H1 (cell line): ENCODE data around the gene ZNF677. TPM values are rescaled to one million over a fixed set of nuclear protein-coding genes. Genes with fewer than 3 reads are reported as not detected.
"Not testable (repeated sequence)": the region's sequence is repeated elsewhere in the genome, so short reads cannot be mapped to it uniquely, and the experiment has no call there.

Experiments
- CTCF ChIA-PET: fragments of 300-600 bp; sonication (Branson Sonifier 250); formaldehyde crosslinking; loops from one replicate; lab custom pipeline; 2021; ENCODE audit not compliant: partially characterized antibody; lab: Charles Lee
- POLR2A ChIA-PET: fragments of 300-600 bp; sonication (Branson Sonifier 250); formaldehyde crosslinking; loops from one replicate; lab custom pipeline; 2021; ENCODE audit warnings: inconsistent platforms; ENCODE audit not compliant: partially characterized antibody; lab: Charles Lee
- DNase-seq, 2 experiments: peaks; one replicate each; pipeline versions ENCODE4 v3.0.0 to v3.0.0-alpha.2; 2010 to 2022; ENCODE audit warnings: low spot score in 2 of 2, low read depth in 1 of 2, mixed read lengths in 1 of 2
- FAIRE-seq: peaks from 2 replicates; lab custom pipeline; 2011; peaks lifted over from hg19 to GRCh38; lab: Jason Lieb, UNC
- H2AFZ ChIP-seq: 2 replicates; pipeline ENCODE4 v1.8.1; 2012; ENCODE audit warnings: low read length, inconsistent platforms
- H2AK5ac ChIP-seq: 2 replicates; pipeline ENCODE4 v1.6.1; 2013; ENCODE audit warnings: low read depth, low read length
- H2BK120ac ChIP-seq: replicated peaks from 2 replicates; pipeline ENCODE3; 2013; ENCODE audit warnings: low read depth, low read length, inconsistent platforms
- H2BK12ac ChIP-seq: 2 replicates; pipeline ENCODE4 v1.6.1; 2013; ENCODE audit warnings: low read depth, low read length
- H2BK15ac ChIP-seq: 2 replicates; pipeline ENCODE4 v1.6.1; 2013; ENCODE audit warnings: low read length
- H2BK20ac ChIP-seq: 2 replicates; pipeline ENCODE4 v1.6.1; 2013; ENCODE audit warnings: low read length
- H2BK5ac ChIP-seq: 2 replicates; pipeline ENCODE4 v1.6.1; 2013; ENCODE audit warnings: low read depth, low read length
- H3K14ac ChIP-seq: 2 replicates; pipeline ENCODE4 v1.6.1; 2013; ENCODE audit warnings: inconsistent platforms; ENCODE audit not compliant: insufficient read length
- H3K18ac ChIP-seq: 2 replicates; pipeline ENCODE4 v1.6.1; 2013; ENCODE audit warnings: low read length; ENCODE audit errors: extremely low read depth
- H3K23ac ChIP-seq: 2 replicates; pipeline ENCODE4 v1.6.1; 2013; ENCODE audit warnings: inconsistent platforms; ENCODE audit not compliant: insufficient read length
- H3K23me2 ChIP-seq: 2 replicates; pipeline ENCODE4 v1.6.1; 2013; ENCODE audit warnings: low read depth, low read length
- H3K27ac ChIP-seq: 2 replicates; pipeline ENCODE4 v1.6.1; 2011; ENCODE audit warnings: low read depth, low read length, inconsistent platforms
- H3K27me3 ChIP-seq, 4 experiments: replicated peaks in 1 of 4; 1 replicate in 1 of 4; 2 replicates in 3 of 4; pipeline versions ENCODE4 v1.6.1 to v1.8.1; 2011 to 2013; ENCODE audit warnings: low read length in 3 of 4, mild to moderate bottlenecking in 3 of 4, inconsistent platforms in 2 of 4, mixed read lengths in 2 of 4, moderate library complexity in 1 of 4; ENCODE audit not compliant: control insufficient read depth in 3 of 4, insufficient read depth in 3 of 4; ENCODE audit errors: extremely low read depth in 1 of 4
- H3K36me3 ChIP-seq, 4 experiments: 2 replicates each; pipeline versions ENCODE4 v1.6.1 to v1.8.1; 2011 to 2013; ENCODE audit warnings: mild to moderate bottlenecking in 4 of 4, low read length in 3 of 4, moderate library complexity in 2 of 4, control low read depth in 1 of 4, inconsistent platforms in 1 of 4; ENCODE audit not compliant: insufficient read depth in 4 of 4, control insufficient read depth in 2 of 4
- H3K4ac ChIP-seq: replicated peaks from 2 replicates; pipeline ENCODE3; 2013; ENCODE audit warnings: low read length, low read depth, mixed read lengths, inconsistent platforms; ENCODE audit not compliant: insufficient read length
- H3K4me1 ChIP-seq, 4 experiments: replicated peaks in 1 of 4; 1 replicate in 1 of 4; 2 replicates in 3 of 4; pipeline versions ENCODE4 v1.6.1 to v1.8.1; 2011 to 2013; ENCODE audit warnings: low read length in 3 of 4, inconsistent platforms in 2 of 4, mixed read lengths in 1 of 4; ENCODE audit not compliant: insufficient read depth in 4 of 4, control insufficient read depth in 3 of 4
- H3K4me2 ChIP-seq, 2 experiments: 2 replicates each; pipeline versions ENCODE4 v1.6.1 to v1.8.1; 2011 to 2013; ENCODE audit warnings: low read depth in 2 of 2, low read length in 2 of 2, control low read depth in 1 of 2, inconsistent platforms in 1 of 2, mild to moderate bottlenecking in 1 of 2; ENCODE audit not compliant: insufficient read depth in 1 of 2
- H3K4me3 ChIP-seq, 4 experiments: fragments of 200-600, 300-600 bp in 1 of 4; sonication (generic), shearing (Covaris generic), sonication (Bioruptor Twin) in 1 of 4; 2 replicates each; pipeline versions ENCODE4 v1.5.1 to v1.8.1; 2011 to 2016; ENCODE audit warnings: low read length in 4 of 4, low read depth in 3 of 4, control low read depth in 2 of 4, inconsistent platforms in 2 of 4, mild to moderate bottlenecking in 2 of 4, mixed read lengths in 1 of 4, moderate library complexity in 1 of 4; ENCODE audit not compliant: insufficient read depth in 2 of 4; ENCODE audit errors: extremely low read depth in 1 of 4
- H3K56ac ChIP-seq: replicated peaks from 2 replicates; pipeline ENCODE3; 2013; ENCODE audit warnings: low read depth, mild to moderate bottlenecking, mixed read lengths, low read length, inconsistent platforms; ENCODE audit not compliant: insufficient read length
- H3K79me1 ChIP-seq: 2 replicates; pipeline ENCODE4 v1.6.1; 2013; ENCODE audit warnings: low read depth, low read length, control low read depth
- H3K79me2 ChIP-seq, 2 experiments: 2 replicates each; pipeline versions ENCODE4 v1.6.1 to v1.8.1; 2012 to 2013; ENCODE audit warnings: low read length in 2 of 2, mild to moderate bottlenecking in 2 of 2, inconsistent platforms in 1 of 2; ENCODE audit not compliant: insufficient read depth in 2 of 2, control insufficient read depth in 1 of 2
- H3K9ac ChIP-seq, 4 experiments: replicated peaks in 1 of 4; 1 replicate in 1 of 4; 2 replicates in 3 of 4; pipeline versions ENCODE4 v1.6.1 to v1.8.1; 2011 to 2013; ENCODE audit warnings: low read depth in 3 of 4, low read length in 3 of 4, control low read depth in 2 of 4, mild to moderate bottlenecking in 2 of 4, moderate library complexity in 2 of 4, inconsistent platforms in 1 of 4; ENCODE audit errors: extremely low read depth in 1 of 4
- H3K9me3 ChIP-seq, 2 experiments: 2 replicates each; pipeline versions ENCODE4 v1.6.1 to v1.8.1; 2012 to 2013; ENCODE audit warnings: mild to moderate bottlenecking in 2 of 2, moderate library complexity in 2 of 2, control low read depth in 1 of 2, inconsistent platforms in 1 of 2, low read depth in 1 of 2, low read length in 1 of 2, mixed read lengths in 1 of 2; ENCODE audit not compliant: insufficient read depth in 2 of 2
- H4K20me1 ChIP-seq, 2 experiments: replicated peaks in 1 of 2; 2 replicates each; pipeline versions ENCODE3 to v1.8.1; 2011 to 2013; ENCODE audit warnings: inconsistent platforms in 2 of 2, low read length in 2 of 2, mild to moderate bottlenecking in 1 of 2; ENCODE audit not compliant: insufficient read depth in 2 of 2, control insufficient read depth in 1 of 2
- H4K5ac ChIP-seq: 2 replicates; pipeline ENCODE4 v1.6.1; 2013; ENCODE audit warnings: low read length, low read depth, mixed read lengths, inconsistent platforms; ENCODE audit not compliant: insufficient read length
- H4K8ac ChIP-seq: 2 replicates; pipeline ENCODE4 v1.8.0; 2013; ENCODE audit warnings: mild to moderate bottlenecking, moderate library complexity, low read length, inconsistent platforms; ENCODE audit not compliant: insufficient read depth; ENCODE audit errors: extremely low read depth
- H4K91ac ChIP-seq: replicated peaks from 2 replicates; pipeline ENCODE3; 2013; ENCODE audit warnings: low read length, mixed read lengths, inconsistent platforms; ENCODE audit not compliant: insufficient read length
- whole genome bisulfite sequencing, 2 experiments: shearing (Covaris generic) in 1 of 2; methylation state at CpG; one replicate each; pipeline versions ENCODE4 v1.1.6 to v1.1.7; 2013 to 2015; ENCODE audit warnings: low lambda C conversion rate in 2 of 2, mixed read lengths in 2 of 2, inconsistent platforms in 1 of 2, low coverage in 1 of 2, missing lambda C conversion rate in 1 of 2; ENCODE audit not compliant: insufficient replicate concordance in 2 of 2, insufficient coverage in 1 of 2, insufficient read length in 1 of 2; ENCODE audit errors: extremely low coverage in 1 of 2, missing lambda C conversion rate in 1 of 2; 5-methylcytosine and 5-hydroxymethylcytosine counted together
- polyA plus RNA-seq, 7 experiments: library from polyadenylated mRNA; depleted of rRNA in 3 of 7; stranded (reverse) in 5 of 7; unstranded in 2 of 7; fragments of >200 nt in 5 of 7; fragments of 200-250 nt in 2 of 7; gene quantifications; 1 replicate in 5 of 7; 2 replicates in 1 of 7; 4 replicates in 1 of 7; pipeline versions ENCODE4 v1.2.1 to v1.2.3, GENCODE V29; 2011 to 2013; ENCODE audit warnings: missing spikeins in 2 of 7, mixed read lengths in 2 of 7
- total RNA-seq: library from RNA; stranded (reverse); fragmentation: NEBNext Ultra II Directional; extraction: Animal tissue kit (Norgen Biotek cat#: 25700); gene quantifications from 2 replicates; pipeline ENCODE4 v1.2.1, GENCODE V29; 2021

ZNF677 gene
- total and polyA plus RNA-seq, 2 of the 8 experiments (the other 6 are each of a cell fraction or from before 2014, with no cell fraction given) = 29.6 to 37.0 TPM

DNA sequence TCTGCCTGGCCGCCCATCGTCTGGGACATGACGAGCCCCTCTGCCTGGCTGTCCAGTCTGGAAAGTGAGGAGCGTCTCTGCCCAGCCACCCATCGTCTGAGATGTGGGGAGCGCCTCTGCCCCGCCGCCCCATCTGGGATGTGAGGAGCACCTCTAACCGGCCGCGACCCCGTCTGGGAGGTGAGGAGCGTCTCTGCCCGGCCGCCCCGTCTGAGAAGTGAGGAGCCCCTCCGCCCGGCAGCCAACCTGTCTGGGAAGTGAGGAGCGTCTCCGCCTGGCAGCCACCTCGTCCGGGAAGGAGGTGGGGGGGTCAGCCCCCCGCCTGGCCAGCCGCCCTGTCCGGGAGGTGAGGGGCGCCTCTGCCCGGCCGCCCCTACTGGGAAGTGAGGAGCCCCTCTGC is 32.0 kb downstream of the ZNF677 start:
- H4K20me1 ChIP-seq, H3K4ac ChIP-seq, H4K8ac ChIP-seq, H3K9ac ChIP-seq, H3K27ac ChIP-seq, H2BK5ac ChIP-seq, H3K4me1 ChIP-seq, H2BK15ac ChIP-seq, DNase-seq, H3K27me3 ChIP-seq, H4K91ac ChIP-seq, H3K79me1 ChIP-seq, POLR2A ChIA-PET, H2BK12ac ChIP-seq, CTCF ChIA-PET, H3K18ac ChIP-seq, H3K56ac ChIP-seq, H2AK5ac ChIP-seq, H2BK20ac ChIP-seq, H3K79me2 ChIP-seq, H3K4me3 ChIP-seq, H4K5ac ChIP-seq, H2BK120ac ChIP-seq, H3K23me2 ChIP-seq, H3K23ac ChIP-seq, FAIRE-seq, H2AFZ ChIP-seq, H3K36me3 ChIP-seq, H3K4me2 ChIP-seq, H3K14ac ChIP-seq: not testable (repeated sequence)
- peaks cover 33 to 75% of the 10 kb centered on the region in 2 experiments for H3K9me3 ChIP-seq
- 100% methylated on average over 2 of the region's 28 CpGs; no CpG with 5 or more reads in 1 of the 2 experiments for WGBS, 2 experiments
